Activated effector memory CD4-positive, alpha-beta T cell treated with anti-CD3 and anti-CD28 coated beads, Interleukin-2, amount 50 U/mL, for 16 hours (primary cell): Measurements from ENCODE around the gene SIMC1.
"Not testable (repeated sequence)": the region's sequence is repeated elsewhere in the genome, so short reads cannot be mapped to it uniquely, and the experiment has no call there.

ENCODE experiments used
- DNase-seq: peaks from one replicate; pipeline ENCODE4 v3.0.0-alpha.2; 2020

The SIMC1 gene

GRCh38 chr5:176237971-176238644 lies at the start of gene SIMC1:
Gene SIMC1, plus strand, starts transcription at chr5:176238424. Its CDS starts 85 bp downstream, at chr5:176238509.
- DNase-seq = peak; percentile 87

- no peak for DNase-seq
Measured at GRCh38 chr5:176188506-176189193, 49.6 kb upstream of the SIMC1 start.

- DNase-seq = no peak
Measured at GRCh38 chr5:176189857-176190256, 48.4 kb upstream of the SIMC1 start.

- DNase-seq = no peak
Measured at GRCh38 chr5:176190886-176191755, 47.1 kb upstream of the SIMC1 start.

- no peak for DNase-seq
Measured at GRCh38 chr5:176192094-176192721, 46.0 kb upstream of the SIMC1 start.

- not testable (repeated sequence) for DNase-seq
Measured at GRCh38 chr5:176192722-176193117, 45.5 kb upstream of the SIMC1 start.

- not testable (repeated sequence) for DNase-seq
Measured at GRCh38 chr5:176193636-176194035, 44.6 kb upstream of the SIMC1 start.

GRCh38 chr5:176194238-176195083 lies 43.8 kb upstream of the SIMC1 start:
- DNase-seq = not testable (repeated sequence)

- not testable (repeated sequence) for DNase-seq
Measured at GRCh38 chr5:176195084-176195413, 43.2 kb upstream of the SIMC1 start.

GRCh38 chr5:176195487-176196207 lies 42.6 kb upstream of the SIMC1 start:
- DNase-seq = not testable (repeated sequence)

- DNase-seq = not testable (repeated sequence)
Measured at GRCh38 chr5:176196781-176197180, 41.4 kb upstream of the SIMC1 start.

GRCh38 chr5:176197234-176197858 lies 40.9 kb upstream of the SIMC1 start:
- DNase-seq = not testable (repeated sequence)

GRCh38 chr5:176198299-176198698 lies 39.9 kb upstream of the SIMC1 start:
- not testable (repeated sequence) for DNase-seq

- DNase-seq = not testable (repeated sequence)
Measured at GRCh38 chr5:176198991-176199733, 39.1 kb upstream of the SIMC1 start.

- DNase-seq = not testable (repeated sequence)
Measured at GRCh38 chr5:176199803-176200399, 38.3 kb upstream of the SIMC1 start.

GRCh38 chr5:176201811-176202210 lies 36.4 kb upstream of the SIMC1 start:
- DNase-seq = no peak

GRCh38 chr5:176203086-176203485 lies 35.1 kb upstream of the SIMC1 start:
- no peak for DNase-seq

- DNase-seq = not testable (repeated sequence)
Measured at GRCh38 chr5:176203535-176203934, 34.7 kb upstream of the SIMC1 start.

- DNase-seq = not testable (repeated sequence)
Measured at GRCh38 chr5:176214466-176215021, 23.7 kb upstream of the SIMC1 start.
